T-helper 2 cell treated with Interferon-gamma antibody and Interleukin-4, amounts not matched to agents 5 μg/mL and 100 μg/mL, for 36 hours (primary cell): ENCODE measurements around the gene MOB1B.

Experiments
- DNase-seq: peaks from one replicate; pipeline ENCODE4 v3.0.0; 2021; ENCODE audit warnings: low spot score
- H3K27ac Mint-ChIP-seq: one replicate; pipeline ENCODE4 v1.8.0; 2021; ENCODE audit warnings: mild to moderate bottlenecking, mixed read lengths
- H3K27me3 Mint-ChIP-seq: one replicate; pipeline ENCODE4 v1.8.0; 2021; ENCODE audit warnings: low read depth, mixed read lengths
- H3K36me3 Mint-ChIP-seq: one replicate; pipeline ENCODE4 v1.8.0; 2021; ENCODE audit warnings: low read depth, mixed read lengths
- H3K4me1 Mint-ChIP-seq: one replicate; pipeline ENCODE4 v1.8.0; 2021; ENCODE audit warnings: low read depth, mixed read lengths
- H3K4me3 Mint-ChIP-seq: one replicate; pipeline ENCODE4 v1.8.0; 2022; ENCODE audit warnings: mild to moderate bottlenecking, moderate library complexity, mixed read lengths
- H3K9me3 Mint-ChIP-seq: one replicate; pipeline ENCODE4 v1.8.0; 2021; ENCODE audit warnings: mixed read lengths

Gene MOB1B

GRCh38 chr4:70954032-70954431, 51.9 kb downstream of the MOB1B start:
- H3K36me3 Mint-ChIP-seq, result no peaks in the 10 kb centered on the region
- no peak overlapping the region for H3K27ac Mint-ChIP-seq
- no peak for DNase-seq
- H3K4me3 Mint-ChIP-seq, result no peak overlapping the region
- H3K4me1 Mint-ChIP-seq, result peaks cover 11% of the 10 kb centered on the region
- H3K27me3 Mint-ChIP-seq, result no peaks in the 10 kb centered on the region
- H3K9me3 Mint-ChIP-seq, result no peaks in the 10 kb centered on the region

- no peak for DNase-seq
- Mint-ChIP-seq H3K27ac (no peak overlapping the region), H3K27me3 (no peaks in the 10 kb centered on the region), H3K36me3 (peaks cover 3% of the 10 kb centered on the region), H3K4me1 (peaks cover 11% of the 10 kb centered on the region), H3K4me3 (no peak overlapping the region), H3K9me3 (no peaks in the 10 kb centered on the region)
Observed at GRCh38 chr4:70956549-70957210, 54.5 kb downstream of the MOB1B start.

- no peak overlapping the region for H3K27ac Mint-ChIP-seq
- no peaks in the 10 kb centered on the region for H3K9me3 Mint-ChIP-seq
- no peaks in the 10 kb centered on the region for H3K27me3 Mint-ChIP-seq
- no peak for DNase-seq
- no peak overlapping the region for H3K4me3 Mint-ChIP-seq
- peaks cover 6% of the 10 kb centered on the region for H3K4me1 Mint-ChIP-seq
- peaks cover 6% of the 10 kb centered on the region for H3K36me3 Mint-ChIP-seq
Observed at GRCh38 chr4:70958681-70959080, 56.5 kb downstream of the MOB1B start.

GRCh38 chr4:70969076-70969475, 66.9 kb downstream of the MOB1B start:
- Mint-ChIP-seq H3K27me3 (no peaks in the 10 kb centered on the region), H3K4me1 (peaks cover 8% of the 10 kb centered on the region), H3K9me3 (no peaks in the 10 kb centered on the region), H3K27ac (no peak overlapping the region), H3K36me3 (peaks cover 9% of the 10 kb centered on the region), H3K4me3 (no peak overlapping the region)
- DNase-seq, result no peak

- Mint-ChIP-seq H3K27ac (no peak overlapping the region), H3K4me1 (no peaks in the 10 kb centered on the region), H3K9me3 (no peaks in the 10 kb centered on the region), H3K27me3 (no peaks in the 10 kb centered on the region), H3K36me3 (peaks cover 10% of the 10 kb centered on the region), H3K4me3 (no peak overlapping the region)
- DNase-seq, result no peak
Observed at GRCh38 chr4:70976252-70976651, 74.1 kb downstream of the MOB1B start.

GRCh38 chr4:70979445-70980008, 77.4 kb downstream of the MOB1B start:
- no peak overlapping the region for H3K4me3 Mint-ChIP-seq
- no peak for DNase-seq
- no peaks in the 10 kb centered on the region for H3K9me3 Mint-ChIP-seq
- H3K27me3 Mint-ChIP-seq, result no peaks in the 10 kb centered on the region
- no peak overlapping the region for H3K27ac Mint-ChIP-seq
- no peaks in the 10 kb centered on the region for H3K4me1 Mint-ChIP-seq
- peaks cover 4% of the 10 kb centered on the region for H3K36me3 Mint-ChIP-seq

GRCh38 chr4:70980196-70980595, 78.0 kb downstream of the MOB1B start:
- H3K4me3 Mint-ChIP-seq, result no peak overlapping the region
- no peak overlapping the region for H3K27ac Mint-ChIP-seq
- no peaks in the 10 kb centered on the region for H3K4me1 Mint-ChIP-seq
- no peaks in the 10 kb centered on the region for H3K9me3 Mint-ChIP-seq
- H3K36me3 Mint-ChIP-seq, result peaks cover 2% of the 10 kb centered on the region
- no peaks in the 10 kb centered on the region for H3K27me3 Mint-ChIP-seq
- DNase-seq, result no peak

GRCh38 chr4:70984106-70984505, 81.9 kb downstream of the MOB1B start:
- H3K4me1 Mint-ChIP-seq, result no peaks in the 10 kb centered on the region
- DNase-seq, result no peak
- no peaks in the 10 kb centered on the region for H3K9me3 Mint-ChIP-seq
- H3K4me3 Mint-ChIP-seq, result no peak overlapping the region
- no peak overlapping the region for H3K27ac Mint-ChIP-seq
- H3K36me3 Mint-ChIP-seq, result no peaks in the 10 kb centered on the region
- H3K27me3 Mint-ChIP-seq, result no peaks in the 10 kb centered on the region

GRCh38 chr4:70984589-70984988, 82.4 kb downstream of the MOB1B start:
- no peaks in the 10 kb centered on the region for H3K4me1 Mint-ChIP-seq

GRCh38 chr4:70991596-70991995, 89.4 kb downstream of the MOB1B start:
- peaks cover 19% of the 10 kb centered on the region for H3K4me1 Mint-ChIP-seq
- H3K27ac Mint-ChIP-seq, result no peak overlapping the region
- H3K36me3 Mint-ChIP-seq, result peaks cover 25% of the 10 kb centered on the region
- H3K9me3 Mint-ChIP-seq, result no peaks in the 10 kb centered on the region
- no peak for DNase-seq
- no peaks in the 10 kb centered on the region for H3K27me3 Mint-ChIP-seq
- H3K4me3 Mint-ChIP-seq, result no peak overlapping the region

More at GRCh38 chr4:70984589-70984988, 82.4 kb downstream of the MOB1B start:
- H3K27me3 Mint-ChIP-seq, result no peaks in the 10 kb centered on the region
- no peak for DNase-seq
- H3K4me3 Mint-ChIP-seq, result no peak overlapping the region
- no peak overlapping the region for H3K27ac Mint-ChIP-seq
- H3K9me3 Mint-ChIP-seq, result no peaks in the 10 kb centered on the region
- H3K36me3 Mint-ChIP-seq, result no peaks in the 10 kb centered on the region

GRCh38 chr4:70992391-70992881, 90.3 kb downstream of the MOB1B start:
- Mint-ChIP-seq H3K27me3 (no peaks in the 10 kb centered on the region), H3K36me3 (peaks cover 33% of the 10 kb centered on the region), H3K4me3 (peak overlapping the region; percentile 100), H3K9me3 (no peaks in the 10 kb centered on the region), H3K4me1 (peaks cover 27% of the 10 kb centered on the region), H3K27ac (peak overlapping the region; percentile 81)
- no peak for DNase-seq

GRCh38 chr4:70993181-70994068, 91.3 kb downstream of the MOB1B start, which contains the start of gene DCK:
Gene DCK (plus strand): TSS chr4:70993649. CDS start chr4:70993836, 187 bp downstream.
- Mint-ChIP-seq H3K27me3 (no peaks in the 10 kb centered on the region), H3K27ac (peak within 1 kb of the TSS; percentile 93), H3K36me3 (peaks cover 40% of the 10 kb centered on the region), H3K9me3 (no peaks in the 10 kb centered on the region), H3K4me1 (peaks cover 31% of the 10 kb centered on the region), H3K4me3 (peak within 1 kb of the TSS; percentile 100)
- DNase-seq, result peak; percentile 91

GRCh38 chr4:70994069-70994366, 91.8 kb downstream of the MOB1B start:
- Mint-ChIP-seq H3K9me3 (no peaks in the 10 kb centered on the region), H3K36me3 (peaks cover 45% of the 10 kb centered on the region), H3K27ac (peak overlapping the region; percentile 93), H3K27me3 (no peaks in the 10 kb centered on the region), H3K4me3 (peak overlapping the region; percentile 100), H3K4me1 (peaks cover 32% of the 10 kb centered on the region)
- no peak for DNase-seq
